Middle frontal gyrus (tissue), 1 donor: Measurements from ENCODE around the gene TANC1.

Experiments used
- DNase-seq: peaks from one replicate; pipeline ENCODE4 v3.0.0-alpha.2; 2015; ENCODE audit warnings: low spot score; ENCODE audit errors: extremely low spot score

Gene TANC1

DNA sequence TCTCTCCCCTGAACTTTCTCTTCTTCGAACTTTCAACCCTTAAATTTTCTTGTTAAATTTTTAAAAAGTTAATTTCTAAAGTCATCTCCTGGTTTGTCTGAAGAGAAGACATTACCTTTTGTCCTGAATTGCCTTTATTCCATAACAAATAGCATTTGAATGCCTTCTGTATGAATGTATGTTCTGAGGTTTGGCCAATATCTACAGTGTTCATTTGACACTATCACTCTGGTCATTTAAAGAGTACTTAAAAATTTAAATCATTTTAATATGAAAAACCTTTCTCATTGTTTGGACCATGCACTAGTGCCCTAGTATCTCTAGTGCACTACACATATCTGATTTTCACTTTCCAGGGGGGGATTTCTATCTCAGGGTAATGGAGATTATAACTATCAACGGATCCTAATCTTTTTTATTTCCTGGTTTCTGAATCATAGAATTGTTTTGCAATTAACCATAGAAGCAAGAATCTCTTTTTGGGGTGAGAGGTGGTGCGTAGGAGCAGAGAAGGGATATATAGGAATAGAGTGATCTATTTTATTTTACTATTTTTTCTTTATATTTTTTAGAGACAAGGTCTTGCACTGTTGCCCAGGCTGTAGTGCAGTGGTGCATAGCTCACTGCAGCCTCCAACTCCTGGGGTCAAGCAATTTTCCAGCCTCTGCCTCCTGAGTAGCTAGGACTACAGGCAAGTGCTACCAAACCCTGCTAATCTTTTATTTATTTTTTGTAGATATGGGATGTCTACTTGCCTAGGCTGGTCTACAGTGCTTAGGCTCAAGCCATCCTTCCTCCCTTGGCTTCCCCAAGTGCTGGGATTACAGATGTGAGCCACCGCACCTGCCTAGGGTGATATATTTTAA, 25.5 kb downstream of the TANC1 start:
- DNase-seq = no peak

DNA sequence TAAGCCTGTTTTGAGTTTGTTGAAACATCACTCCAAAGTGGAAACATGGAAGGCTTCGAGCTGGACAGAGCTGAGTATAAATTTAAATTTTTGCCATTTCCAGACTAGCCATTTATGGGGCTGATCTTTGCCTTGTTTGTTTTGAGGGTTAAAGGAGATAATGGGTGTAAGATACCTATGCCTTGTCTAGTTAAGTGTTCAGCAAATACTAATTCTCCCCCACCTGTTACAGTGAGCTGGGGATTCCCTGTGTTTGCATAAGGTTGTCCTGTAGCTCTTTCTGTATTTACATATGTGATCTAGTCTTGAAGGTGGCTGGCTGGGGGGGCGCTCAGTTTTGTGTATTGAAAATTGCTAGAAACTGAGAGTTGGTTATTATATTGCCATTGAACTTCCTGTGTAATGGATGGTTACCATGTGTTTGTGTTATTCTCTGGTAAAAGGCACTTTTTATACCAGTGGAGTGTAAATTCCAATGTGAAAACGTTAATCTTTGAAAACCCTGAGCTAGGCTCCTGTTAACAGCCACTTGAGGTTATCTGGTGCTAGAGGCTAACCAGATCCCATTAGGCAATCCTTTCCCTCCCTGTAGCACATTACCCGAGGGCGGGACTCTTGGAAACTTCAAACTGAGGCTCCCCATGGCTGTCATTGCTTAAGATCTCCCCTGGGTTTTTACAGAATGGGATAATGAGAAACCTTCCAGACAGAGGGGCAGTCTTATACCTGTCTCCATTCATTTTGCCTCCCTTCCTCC, 26.7 kb downstream of the TANC1 start:
- no peak for DNase-seq

DNA sequence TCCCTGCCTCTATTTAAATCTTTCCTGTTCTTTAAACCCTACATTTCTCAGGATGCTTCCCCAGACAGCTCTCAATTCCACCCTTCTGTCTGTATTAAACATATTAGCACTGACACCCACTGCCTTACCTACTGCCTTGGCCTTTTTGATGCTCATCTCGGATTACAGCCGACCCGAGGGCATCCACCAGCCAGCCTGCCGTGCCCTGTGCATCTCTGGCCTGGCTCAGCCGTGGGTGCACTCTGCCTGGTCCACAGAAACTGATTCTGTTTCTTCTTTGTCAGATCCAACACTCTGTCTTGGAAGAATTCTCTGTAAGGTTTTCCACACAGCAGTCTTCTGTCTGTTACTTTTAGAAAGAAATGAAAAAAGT, 27.2 kb downstream of the TANC1 start:
- DNase-seq = no peak

DNA sequence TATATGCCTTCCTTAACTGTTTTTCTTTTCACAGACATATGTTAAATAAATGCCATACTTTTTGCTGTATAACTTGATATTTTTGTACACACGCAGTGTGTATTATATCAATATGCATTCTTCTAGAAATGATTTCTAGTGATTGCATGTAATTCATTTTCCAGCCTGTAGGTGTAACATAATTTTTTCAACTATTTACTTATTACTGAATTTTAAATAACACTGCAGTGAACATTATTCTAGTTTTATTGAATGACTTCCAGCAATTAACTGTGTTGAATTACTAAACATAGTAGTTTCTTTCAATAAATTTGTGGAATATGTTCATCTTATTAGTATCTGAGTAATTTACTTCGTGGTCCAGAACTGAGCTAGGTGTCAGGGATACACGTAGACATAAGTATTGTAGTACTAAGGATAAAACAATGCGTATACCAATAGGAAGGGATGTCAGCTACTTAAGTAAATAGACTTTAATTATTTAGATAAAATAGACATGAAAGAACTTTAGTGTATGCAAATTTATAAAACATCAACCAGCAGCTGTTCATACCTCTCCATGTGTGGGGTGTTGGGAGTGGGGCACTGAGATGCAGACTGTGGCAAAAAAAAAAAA, 28.0 kb downstream of the TANC1 start:
- DNase-seq = no peak

DNA sequence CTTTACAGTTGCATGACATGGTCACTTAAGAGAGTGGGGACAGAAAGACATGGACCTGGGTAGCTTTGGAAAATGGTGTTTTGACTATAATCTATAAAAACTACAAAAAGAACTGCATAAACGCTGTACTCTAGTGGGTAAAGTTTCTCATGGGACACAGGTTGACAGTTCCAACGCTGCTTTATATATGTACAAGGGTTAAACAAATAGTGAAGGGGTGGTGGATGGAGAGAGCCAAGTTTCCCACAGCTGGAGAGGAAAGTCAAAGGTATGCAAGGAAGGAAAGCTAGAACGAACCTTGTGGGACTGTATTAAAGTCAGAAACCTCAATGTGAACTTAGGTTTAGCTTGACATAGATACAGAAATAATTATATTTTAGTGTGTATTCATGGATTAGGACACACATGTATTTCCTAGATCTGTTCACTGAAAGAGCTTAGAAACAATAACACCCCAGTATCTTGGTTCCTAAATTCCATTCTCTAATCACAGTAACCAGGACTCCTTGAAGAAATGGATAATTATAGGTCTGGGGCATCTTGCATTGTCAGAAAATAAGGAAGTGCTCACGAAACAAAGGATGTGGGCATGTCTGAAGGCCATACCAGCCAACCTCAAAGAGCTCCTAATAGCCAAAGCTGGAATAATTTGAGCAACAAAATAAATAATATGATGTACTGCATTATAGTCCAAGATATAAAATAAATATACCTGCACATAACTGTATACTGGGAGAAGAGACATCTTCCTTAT, 28.8 kb downstream of the TANC1 start:
- no peak for DNase-seq

DNA sequence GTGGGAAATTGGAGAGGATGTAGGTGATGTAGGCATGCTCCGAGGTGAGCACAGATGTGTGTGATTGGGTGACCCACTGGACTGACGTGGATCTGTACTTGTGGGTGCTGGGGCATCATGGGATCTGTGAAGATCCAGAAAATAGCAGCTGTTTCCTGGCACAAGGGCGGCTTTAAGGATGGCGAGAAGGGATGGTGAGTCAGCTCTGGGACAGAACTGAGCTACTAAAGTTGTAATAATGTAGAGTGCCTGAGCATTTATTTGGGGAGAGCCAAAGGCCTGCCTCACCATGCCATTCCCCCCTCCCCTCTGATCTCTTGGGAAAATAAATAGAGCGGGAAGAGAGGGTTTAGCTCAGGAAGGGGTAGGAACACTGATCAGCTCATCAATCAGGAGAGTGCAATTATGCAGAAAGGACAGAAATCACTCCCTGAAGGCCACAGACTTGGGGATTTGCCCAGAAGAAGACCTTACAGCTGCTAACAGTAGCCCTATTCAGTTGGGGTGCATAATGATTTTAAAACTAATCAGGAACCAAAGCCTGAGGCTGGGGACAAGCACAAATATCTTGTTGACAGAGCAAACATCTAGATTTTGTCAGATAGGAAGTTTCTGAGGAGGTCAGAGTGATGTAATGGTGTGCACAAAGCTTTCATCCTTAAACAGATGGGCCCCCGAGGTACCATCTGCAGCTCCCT, 30.3 kb downstream of the TANC1 start:
- no peak for DNase-seq

DNA sequence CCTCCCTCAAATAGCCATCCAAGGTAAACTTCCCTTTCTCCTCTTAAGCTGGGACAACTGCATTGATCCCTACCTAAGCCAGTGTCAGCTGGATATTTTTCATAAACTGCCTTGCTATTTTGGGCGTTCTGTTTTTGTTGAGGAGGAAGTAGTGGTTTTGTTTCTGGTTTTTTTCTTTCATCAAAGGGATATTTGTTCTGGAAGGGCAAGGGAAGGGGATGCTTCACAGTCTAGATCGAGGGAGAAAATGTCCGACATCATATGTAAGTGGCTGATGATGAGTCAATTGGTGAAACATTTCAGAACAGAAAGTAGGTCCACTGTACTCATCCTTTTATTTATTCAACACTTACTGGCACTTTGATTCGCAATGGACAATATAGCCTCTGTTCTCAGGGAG, 31.0 kb downstream of the TANC1 start:
- no peak for DNase-seq

DNA sequence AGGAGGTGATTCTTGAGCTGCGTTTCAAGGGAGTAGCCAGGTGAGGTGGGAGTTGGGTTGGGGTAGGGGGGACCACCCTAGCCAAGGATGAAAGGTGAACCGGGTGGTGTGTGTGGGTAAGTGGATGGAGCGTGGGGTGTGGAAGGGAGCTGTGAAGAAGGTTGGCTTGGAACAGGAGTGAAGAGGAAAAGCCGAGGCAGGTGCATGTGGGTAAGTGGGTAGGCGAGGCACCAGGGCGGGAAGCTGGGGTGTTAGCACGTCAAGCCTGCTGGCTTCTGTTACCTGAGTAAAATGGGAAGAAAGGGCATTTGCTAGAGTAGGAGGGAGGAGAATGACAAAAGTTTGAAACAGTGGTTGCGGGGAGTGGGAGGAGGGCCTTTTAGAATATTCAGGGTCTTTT, 31.6 kb downstream of the TANC1 start:
- DNase-seq = no peak

DNA sequence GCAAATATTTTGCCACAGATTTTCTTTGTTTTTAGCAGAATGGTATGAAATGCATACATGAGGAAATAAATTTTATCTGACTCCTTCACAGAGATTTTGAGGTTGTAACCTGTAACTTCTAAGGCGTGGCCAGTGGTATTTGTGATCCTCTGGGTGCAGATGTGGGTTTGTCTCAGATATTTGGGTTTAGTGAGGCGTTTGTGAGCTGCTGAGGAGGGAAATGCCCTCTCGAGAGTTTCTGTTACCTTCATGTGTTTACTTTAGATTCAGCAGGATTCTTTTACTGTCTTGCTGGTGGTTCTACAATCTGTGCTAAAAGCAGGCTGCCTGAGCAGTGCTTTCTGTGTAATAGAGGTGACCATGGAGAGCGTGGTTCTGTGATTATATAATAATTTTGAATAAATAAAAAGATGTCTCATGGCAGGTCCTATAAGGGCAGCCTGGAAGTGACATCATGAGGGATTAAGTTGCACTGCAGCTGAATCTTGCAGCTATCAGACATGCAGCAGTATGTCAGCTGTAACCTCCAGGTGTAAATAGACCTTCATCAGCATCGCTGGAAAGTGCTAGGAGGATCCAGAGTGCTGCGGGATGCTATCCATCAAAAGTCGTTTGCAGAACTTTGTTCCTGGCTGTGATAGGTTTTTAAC, 34.1 kb downstream of the TANC1 start:
- DNase-seq = no peak

DNA sequence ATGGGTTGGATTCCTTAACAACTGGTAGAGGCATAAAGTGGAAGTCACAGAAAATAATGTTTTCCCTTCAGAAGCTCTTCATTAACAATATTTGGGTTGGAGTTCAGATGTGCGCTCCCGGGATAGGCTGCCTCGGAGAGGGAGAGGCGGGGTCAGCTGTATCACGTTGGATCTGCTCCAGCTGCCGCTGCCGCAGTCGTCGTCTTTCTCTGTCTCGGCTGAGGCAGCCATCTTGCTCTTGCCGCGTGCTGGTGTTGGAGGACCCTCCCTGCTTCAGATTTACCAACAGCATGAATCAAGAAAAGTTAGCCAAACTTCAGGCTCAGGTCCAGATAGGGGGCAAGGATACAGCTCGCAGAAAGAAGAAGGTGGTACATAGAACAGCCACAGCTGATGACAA, 35.1 kb downstream of the TANC1 start:
- no peak for DNase-seq

DNA sequence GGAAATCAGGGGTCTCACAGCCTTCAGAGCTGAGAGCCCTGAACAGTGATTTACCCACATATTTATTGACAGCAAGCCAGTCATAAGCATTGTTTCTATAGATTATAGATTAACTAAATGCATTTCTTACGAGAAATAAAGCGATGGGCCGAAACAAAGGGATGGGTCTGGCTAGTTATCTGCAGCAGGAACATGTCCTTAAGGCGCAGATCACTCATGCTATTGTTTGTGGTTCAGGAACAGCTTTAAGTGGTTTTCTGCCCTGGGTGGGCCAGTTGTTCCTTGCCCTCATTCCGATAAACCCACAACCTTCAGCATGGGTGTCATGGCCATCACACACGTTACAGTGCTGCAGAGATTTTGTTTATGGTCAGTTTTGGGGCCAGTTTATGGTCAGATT, 36.4 kb downstream of the TANC1 start:
- no peak for DNase-seq

DNA sequence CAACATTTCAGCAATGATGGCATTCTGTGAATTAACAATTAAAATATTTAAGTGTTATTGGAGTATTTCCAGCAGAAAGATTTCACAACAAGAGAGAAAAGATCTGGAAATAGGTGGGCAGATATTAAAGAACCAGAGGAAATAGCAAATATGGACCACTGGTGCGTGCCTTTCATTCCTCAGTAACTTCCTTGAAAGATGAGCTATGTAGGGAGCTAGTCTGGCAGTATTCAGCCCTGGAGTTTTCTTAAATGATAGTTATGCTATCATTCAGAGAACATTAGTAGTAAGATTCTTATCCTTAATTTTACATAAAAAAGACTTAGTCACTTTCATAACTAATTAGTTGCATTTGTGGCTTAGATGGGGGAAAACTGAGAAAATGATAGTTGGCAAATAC, 41.5 kb downstream of the TANC1 start:
- no peak for DNase-seq

DNA sequence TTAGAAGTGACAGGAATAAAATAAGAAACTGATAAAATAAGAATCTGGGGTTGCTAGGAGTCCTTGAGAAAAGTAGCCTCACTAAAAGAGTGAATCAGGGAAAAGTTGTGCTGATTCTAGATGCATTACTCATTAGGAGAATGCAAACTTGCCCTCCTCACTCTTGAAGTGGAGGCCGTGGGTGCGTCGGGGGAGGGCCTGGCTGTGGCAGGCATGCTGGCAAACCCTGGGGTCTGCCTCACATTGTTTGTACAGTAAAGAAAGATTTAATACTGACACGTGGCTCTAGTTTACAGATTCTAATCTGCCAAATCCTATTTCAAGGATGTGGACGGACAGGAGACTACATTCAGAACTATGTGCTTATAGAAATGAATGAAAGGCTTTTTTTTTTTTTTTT, 41.9 kb downstream of the TANC1 start:
- no peak for DNase-seq

DNA sequence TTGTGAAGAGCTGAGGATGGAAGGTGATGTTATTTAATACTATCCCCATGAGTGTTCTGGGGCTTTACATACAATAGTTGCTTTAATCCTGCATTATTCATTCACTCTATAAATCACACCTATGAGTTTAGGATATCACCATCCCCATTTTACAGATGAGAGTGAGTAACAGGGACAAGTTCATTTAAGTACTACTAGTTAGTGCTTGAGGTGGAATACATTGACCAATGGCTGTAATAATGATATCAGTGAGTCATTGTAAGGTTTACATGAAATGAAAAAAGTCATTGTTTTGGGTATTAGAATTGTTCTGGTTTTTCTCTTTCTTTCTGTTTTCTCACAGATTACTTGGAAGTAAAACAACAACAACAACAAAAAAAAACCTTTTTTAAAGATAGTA, 42.5 kb downstream of the TANC1 start:
- no peak for DNase-seq

DNA sequence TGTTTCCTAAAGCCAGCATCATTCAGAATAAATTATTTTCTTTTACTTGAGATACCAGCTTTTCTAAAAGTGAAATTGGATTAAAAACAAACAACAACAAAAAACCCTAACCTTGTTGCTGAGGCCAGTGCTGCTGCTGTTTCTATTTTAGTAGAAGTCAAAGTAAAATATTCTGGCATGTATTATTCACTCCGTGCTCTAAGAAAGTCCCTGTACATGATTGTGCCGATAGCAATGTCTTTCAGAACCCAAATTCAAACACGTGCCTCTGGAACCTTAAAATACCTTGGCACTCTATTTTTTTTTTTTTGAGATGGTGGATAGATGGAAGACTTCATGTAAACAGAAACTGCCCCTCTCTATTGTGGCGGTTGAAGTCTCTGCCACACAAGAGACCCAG, 43.7 kb downstream of the TANC1 start:
- no peak for DNase-seq

DNA sequence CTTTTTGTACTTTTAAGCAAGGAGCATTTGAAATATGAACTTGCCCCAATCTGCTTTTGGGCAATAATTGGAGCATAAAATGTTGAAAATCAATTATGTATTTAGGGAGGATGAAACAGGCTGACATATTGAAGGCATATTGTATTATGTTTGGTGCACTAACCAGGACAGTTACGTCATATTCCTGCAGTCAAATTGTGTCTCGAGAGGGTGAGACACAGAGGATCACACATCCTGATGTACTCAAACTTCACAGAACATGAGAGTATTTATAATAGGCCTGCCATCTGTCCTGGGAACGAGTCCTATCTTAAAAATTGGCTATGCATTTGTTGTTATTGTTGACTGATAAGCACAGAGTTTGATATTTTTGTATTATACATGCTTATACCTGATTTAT, 44.7 kb downstream of the TANC1 start:
- no peak for DNase-seq

DNA sequence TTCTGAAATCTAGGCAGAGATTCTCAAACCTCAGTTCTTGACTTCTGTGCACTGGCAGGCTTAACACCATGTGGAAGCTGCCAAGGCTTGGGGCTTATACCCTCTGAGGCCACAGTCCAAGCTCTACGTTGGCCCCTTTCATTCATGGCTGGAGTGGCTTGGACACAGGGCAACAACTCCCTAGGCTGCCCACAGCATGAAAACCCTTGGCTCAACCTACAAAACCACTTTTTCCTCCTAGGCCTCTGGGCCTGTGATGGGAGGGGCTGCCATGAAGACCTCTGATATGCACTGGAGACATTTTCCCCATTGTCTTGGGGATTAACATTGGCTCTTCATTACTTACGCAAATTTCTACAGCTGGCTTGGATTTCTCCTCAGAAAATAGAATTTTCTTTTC, 46.7 kb downstream of the TANC1 start:
- DNase-seq = no peak

DNA sequence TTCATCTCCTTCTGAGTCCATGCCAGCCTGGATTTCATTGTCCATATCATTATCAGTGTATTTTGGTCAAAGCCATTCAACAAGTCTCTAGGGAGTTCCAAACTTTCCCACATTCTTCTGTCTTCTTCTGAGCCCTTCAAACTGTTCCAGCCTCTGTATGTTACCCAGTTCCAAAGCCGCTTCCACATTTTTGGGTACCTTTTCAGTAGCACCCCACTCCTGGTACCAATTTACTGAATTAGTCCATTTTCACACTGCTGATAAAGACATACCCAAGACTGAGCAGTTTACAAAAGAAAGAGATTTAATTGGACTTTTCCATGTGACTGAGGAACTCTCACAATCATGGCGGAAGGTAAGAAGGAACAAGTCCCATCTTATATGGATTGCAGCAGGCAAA, 47.4 kb downstream of the TANC1 start:
- DNase-seq = no peak

DNA sequence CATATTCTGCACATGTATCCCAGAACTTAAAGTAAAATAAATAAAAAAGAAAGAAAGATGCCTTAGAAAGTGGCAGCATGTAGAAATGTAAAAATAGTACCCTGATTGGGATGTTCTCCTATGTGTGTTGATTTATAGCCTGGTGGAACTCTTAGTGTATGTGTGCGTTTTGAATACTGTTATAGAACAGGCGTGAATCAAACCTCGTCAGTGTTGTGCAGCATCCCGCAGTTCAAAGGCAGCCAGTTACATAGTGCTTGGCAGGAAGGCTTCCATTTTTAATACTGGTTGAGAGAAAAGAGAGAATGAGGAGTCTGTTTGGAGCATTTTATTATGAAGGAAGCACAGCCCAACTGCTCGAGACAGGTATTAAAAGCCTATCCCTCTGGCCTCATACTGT, 49.4 kb downstream of the TANC1 start:
- DNase-seq = no peak

DNA sequence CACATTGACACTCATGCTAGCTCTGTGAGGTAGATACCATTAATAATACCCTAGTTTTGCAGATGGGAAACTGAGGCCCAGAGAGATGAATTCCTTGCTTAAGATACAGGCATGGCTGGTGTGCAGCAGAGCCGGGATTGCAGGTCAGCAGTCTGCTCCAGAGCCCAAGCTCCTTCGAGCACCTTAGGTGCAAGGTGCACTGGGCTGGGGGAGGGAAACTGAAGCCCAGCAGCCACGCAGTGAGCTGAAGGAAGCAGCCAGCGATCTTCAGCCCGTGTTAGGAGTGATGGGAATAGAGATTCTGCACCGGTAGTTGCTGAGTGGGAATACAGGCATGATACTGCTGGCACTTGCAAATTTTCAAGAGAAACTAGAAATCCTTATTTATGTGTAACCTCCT, 50.6 kb downstream of the TANC1 start:
- no peak for DNase-seq

DNA sequence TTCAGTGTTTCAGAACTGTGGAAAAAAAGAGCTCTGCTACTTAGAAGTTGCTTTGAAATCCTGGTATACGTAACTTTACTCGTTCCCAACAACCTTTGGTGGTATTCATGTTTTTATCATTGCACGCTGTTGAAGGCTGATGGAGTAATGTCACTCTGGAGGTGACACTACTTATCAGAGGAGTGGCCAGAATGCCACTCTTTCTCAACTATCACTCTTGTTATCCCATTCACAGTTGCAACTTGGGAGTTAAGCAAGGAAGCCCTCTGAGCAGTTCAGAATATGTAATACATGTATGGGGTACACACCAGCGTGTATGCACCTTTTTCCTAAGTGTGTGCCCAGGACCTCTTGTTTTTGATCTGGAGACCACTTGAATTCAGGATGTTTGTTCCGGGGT, 53.6 kb downstream of the TANC1 start:
- no peak for DNase-seq
